HG03457 (cell line): ENCODE data around the gene ZNF75A.

Experiments used
- ATAC-seq: cut with Tn5 transposase; IDR thresholded peaks from one replicate; pipeline ENCODE4 v1.9.1; 2021; ENCODE audit warnings: moderate number of reproducible peaks; ENCODE audit not compliant: unreplicated experiment

The ZNF75A gene

DNA sequence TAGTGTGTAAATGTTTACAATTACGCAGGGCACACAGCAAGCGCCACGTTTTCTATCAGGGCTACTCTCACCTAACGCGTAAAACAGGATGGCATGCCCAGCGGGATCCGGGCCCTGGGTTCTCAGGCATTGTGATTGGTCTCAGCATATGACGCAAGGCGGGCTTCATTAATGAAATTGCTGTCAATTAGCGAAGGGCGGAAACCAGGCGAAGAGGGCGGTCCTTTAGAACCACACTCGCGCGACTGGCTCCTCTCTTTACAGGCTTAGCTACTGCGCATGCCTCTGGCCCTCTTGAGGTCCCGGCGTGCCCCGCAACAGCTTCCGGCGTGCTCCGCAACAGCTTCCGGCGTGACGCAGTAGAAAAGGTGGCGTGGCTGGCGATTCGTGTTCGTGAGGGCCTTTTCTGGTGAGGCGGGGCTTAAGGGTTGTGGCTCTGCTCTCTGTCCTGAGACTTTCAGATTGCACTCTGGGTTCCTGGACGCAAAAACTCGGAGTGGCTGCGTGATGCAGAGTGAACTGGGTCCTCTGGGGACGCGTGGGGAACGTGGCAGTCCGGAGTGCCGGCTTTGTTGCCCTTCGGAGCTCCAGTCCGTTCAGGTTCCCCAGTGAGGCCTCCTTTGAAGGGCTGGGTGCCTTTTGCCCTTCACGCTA is 59.6 kb downstream of the ZNF75A start:
- ATAC-seq = no peak
